ENCODE data around the gene CPLX3. TPM values are rescaled to one million over a fixed set of nuclear protein-coding genes. Genes with fewer than 3 reads are reported as not detected.

Gene CPLX3
- total and polyA plus RNA-seq, 2 donors (not counting 3 experiments of a cell fraction or from before 2014, with no cell fraction given): not detected

- Histone ChIP-seq H3K4me1 (ENCODE audit: control insufficient read depth, extremely low read depth, insufficient read depth, low read length) (no peaks in the 10 kb centered on the region), H3K27me3 (ENCODE audit: control insufficient read depth in 2 of 2, insufficient read depth in 2 of 2, low read length in 2 of 2) (no peaks in the 10 kb centered on the region), H3K79me2 (ENCODE audit: control insufficient read depth, insufficient read depth, low read length) (no peaks in the 10 kb centered on the region), H3K27ac (ENCODE audit: insufficient read depth, low read depth, low read length) (no peak overlapping the region), H3K4me2 (ENCODE audit: insufficient read depth, low read length) (no peak overlapping the region), H3K9ac (replicated peaks; ENCODE audit: extremely low read depth, insufficient read depth, low read length) (no peak overlapping the region), H3K4me3 (replicated peaks in 1 of 3; ENCODE audit: insufficient read depth in 1 of 3, low read depth in 1 of 3, low read length in 3 of 3) (no peak overlapping the region), H3K9me1 (replicated peaks; ENCODE audit: control insufficient read depth, extremely low read depth, insufficient read depth, low read length) (no peaks in the 10 kb centered on the region), H2AFZ (ENCODE audit: low read depth, low read length) (no peak overlapping the region), H3K9me3 (replicated peaks; ENCODE audit: control insufficient read depth, insufficient read depth, low read length) (no peaks in the 10 kb centered on the region), H4K20me1 (replicated peaks; ENCODE audit: control insufficient read depth, extremely low read depth, insufficient read depth, low read length) (no peaks in the 10 kb centered on the region), H3K36me3 (ENCODE audit: control insufficient read depth in 2 of 2, extremely low read depth in 1 of 2, insufficient read depth in 2 of 2, low read length in 2 of 2) (peaks cover 3 to 29% of the 10 kb centered on the region in 2 experiments)
- ChIA-PET CTCF (interaction anchor here (0.7 to 2.7 kb wide), 9 partner anchors 12 to 97 kb away, joined by 3 to 14 read pairs (median 4); partner anchors contain the start of genes CPLX3 and CSK), POLR2A (no interaction called here)
- dilution Hi-C loops (cut with MboI; ENCODE audit: extremely low pct_ligation_motif_present, low sequenced_read_pairs): no loop called here
- intact Hi-C loops (cut with micrococcal nuclease): no loop called here
- DNase-seq (ENCODE audit: low read depth, low spot score): no peak
- TF ChIP-seq FOS (IDR thresholded peaks at IDR 0.05; ENCODE audit: borderline replicate concordance, insufficient read depth, low read length) (no peak), MAX (IDR thresholded peaks at IDR 0.05; ENCODE audit: insufficient read depth, insufficient read length) (no peak), POLR2AphosphoS5 (IDR thresholded peaks at IDR 0.05; ENCODE audit: insufficient read depth, low read depth, low read length) (no peak), EZH2 (IDR thresholded peaks at IDR 0.05; ENCODE audit: borderline replicate concordance, low read depth, low read length, severe bottlenecking) (no peak), JUN (IDR thresholded peaks at IDR 0.05; ENCODE audit: borderline replicate concordance, insufficient read depth, insufficient read length, low read depth) (no peak), POLR2A (IDR thresholded peaks at IDR 0.05; ENCODE audit: low read depth, low read length) (no peak), CTCF (IDR thresholded peaks at IDR 0.05; ENCODE audit: extremely low read depth in 1 of 2, insufficient read depth in 1 of 2, low read depth in 1 of 2, low read length in 2 of 2) (no peak), MYC (IDR thresholded peaks at IDR 0.05; ENCODE audit: low read depth, low read length) (no peak), GATA2 (IDR thresholded peaks at IDR 0.05; ENCODE audit: insufficient read depth, insufficient read length, low read depth, low read length) (no peak)
- BruUV-seq (replicated peaks): no TSS peak
- no peak for FAIRE-seq
These were observed 21.5 kb upstream of the CPLX3 start for GRCh38 chr15:74804935-74805334.

Measured in endothelial cell of umbilical vein (primary cell).